ENCODE data around the gene NCAPH2. TPM values are rescaled to one million over a fixed set of nuclear protein-coding genes. Genes with fewer than 3 reads are reported as not detected.

NCAPH2 gene
- total RNA-seq, 6 donors from 2014 or later, result 55.4 to 104 (median 62.2) TPM

DNA sequence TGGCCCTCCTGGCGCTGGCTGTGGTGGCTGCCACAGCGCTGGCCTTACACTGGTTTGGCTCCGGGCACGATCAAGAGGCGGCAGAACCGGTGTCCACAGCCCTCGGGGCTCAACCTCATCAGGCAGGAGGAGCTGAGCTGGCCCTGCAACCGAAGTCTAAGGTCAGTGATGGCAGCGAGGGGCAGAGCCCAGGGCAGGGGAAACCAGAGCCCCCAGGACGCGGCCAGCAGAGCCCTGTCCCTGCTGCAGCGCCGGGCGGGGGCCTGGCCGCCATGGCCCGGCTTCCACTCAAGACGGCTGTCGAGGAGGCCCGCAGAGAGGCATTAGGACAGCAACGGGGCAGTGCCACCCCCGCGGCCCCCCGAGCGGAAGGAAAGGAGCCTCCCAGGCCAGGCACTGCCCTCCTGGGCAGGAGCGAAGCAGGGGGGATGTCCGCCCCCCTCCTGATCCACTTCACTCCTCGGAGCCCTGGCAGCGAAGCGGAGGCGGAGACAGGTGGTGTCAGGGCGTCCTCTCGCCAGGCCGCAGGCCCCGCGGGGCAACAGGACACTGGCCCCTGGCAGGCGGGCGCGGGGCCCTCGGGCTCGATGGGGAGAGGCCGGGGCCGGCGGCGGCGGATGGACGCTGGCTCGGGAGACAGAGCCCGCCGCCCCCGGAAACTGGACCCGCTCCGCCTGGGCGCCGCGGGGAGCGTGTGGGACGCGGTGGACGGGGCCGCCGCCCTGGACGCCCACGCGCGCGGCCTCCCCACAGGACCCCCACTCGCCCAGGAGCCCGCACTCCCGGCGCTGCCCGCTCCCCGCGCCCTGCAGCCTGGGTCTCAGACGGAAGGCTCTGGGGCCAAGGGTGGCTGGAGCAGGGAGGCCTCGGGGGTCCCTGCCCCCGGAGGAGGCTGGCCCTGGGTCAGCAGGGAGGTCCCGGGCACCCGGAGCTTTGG, 38.6 kb downstream of the NCAPH2 start:
- Histone ChIP-seq H3K27me3 (peaks cover 0 to 29% (median 9%) of the 10 kb centered on the region in 4 donors), H3K27ac (no peak overlapping the region), H3K4me1 (peaks cover 25 to 57% (median 40%) of the 10 kb centered on the region in 4 donors), H3K36me3 (no peaks in the 10 kb centered on the region), H3K9me3 (no peaks in the 10 kb centered on the region), H3K4me3 (no peak overlapping the region)
- DNase-seq, result peak in 1 of 2 donors; percentile 85
- TF ChIP-seq, protein P1, sequence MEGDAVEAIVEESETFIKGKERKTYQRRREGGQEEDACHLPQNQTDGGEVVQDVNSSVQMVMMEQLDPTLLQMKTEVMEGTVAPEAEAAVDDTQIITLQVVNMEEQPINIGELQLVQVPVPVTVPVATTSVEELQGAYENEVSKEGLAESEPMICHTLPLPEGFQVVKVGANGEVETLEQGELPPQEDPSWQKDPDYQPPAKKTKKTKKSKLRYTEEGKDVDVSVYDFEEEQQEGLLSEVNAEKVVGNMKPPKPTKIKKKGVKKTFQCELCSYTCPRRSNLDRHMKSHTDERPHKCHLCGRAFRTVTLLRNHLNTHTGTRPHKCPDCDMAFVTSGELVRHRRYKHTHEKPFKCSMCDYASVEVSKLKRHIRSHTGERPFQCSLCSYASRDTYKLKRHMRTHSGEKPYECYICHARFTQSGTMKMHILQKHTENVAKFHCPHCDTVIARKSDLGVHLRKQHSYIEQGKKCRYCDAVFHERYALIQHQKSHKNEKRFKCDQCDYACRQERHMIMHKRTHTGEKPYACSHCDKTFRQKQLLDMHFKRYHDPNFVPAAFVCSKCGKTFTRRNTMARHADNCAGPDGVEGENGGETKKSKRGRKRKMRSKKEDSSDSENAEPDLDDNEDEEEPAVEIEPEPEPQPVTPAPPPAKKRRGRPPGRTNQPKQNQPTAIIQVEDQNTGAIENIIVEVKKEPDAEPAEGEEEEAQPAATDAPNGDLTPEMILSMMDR (IDR thresholded peaks at IDR 0.05), result no peak
- TF ChIP-seq POLR2AphosphoS5 (IDR thresholded peaks at IDR 0.05) (no peak), EP300 (IDR thresholded peaks at IDR 0.05) (no peak), POLR2A (IDR thresholded peaks at IDR 0.05) (no peak)
- ATAC-seq (ENCODE audit: low FRiP score in 2 of 2), result no peak
- WGBS, 2 donors, result 76 to 80% methylated on average over 25 to 73 of the region's 78 CpGs

DNA sequence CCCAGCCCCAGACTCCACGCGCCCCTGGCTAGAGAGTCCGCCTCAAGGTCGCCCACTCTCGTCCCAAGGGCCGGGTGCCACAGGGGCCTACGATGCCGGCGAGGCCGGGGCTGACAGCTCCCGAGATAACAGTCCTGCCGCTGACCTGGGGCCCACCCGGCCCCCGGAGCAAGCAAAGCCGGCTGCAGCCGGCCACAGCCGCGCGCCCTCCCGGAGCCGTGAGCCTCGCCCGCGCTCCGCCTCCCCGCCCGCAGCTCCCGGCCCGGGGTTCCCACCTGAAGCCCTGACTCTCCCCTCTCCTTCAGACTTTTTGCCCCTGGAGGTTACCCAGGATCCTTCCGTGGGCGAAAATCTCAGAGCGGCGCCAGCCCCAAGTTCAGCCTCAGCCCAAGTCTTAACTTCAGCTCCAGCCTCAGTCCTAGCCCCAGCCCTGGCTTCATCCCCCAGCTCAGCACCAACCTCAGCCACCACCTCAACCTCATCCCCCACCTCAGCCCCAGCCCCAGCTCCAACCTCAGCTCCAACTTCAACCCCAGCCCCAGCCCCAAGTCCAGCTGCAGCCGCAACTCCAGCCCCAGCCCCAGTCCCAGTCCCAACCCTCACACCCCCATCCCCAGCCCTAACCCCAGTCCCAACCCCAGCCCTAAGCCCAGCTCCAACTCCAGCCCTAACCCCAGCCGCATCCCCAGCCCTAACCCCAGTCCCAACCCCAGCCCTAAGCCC, 39.4 kb downstream of the NCAPH2 start:
- Histone ChIP-seq H3K9me3 (no peaks in the 10 kb centered on the region), H3K36me3 (no peaks in the 10 kb centered on the region), H3K4me1 (peaks cover 22 to 53% (median 35%) of the 10 kb centered on the region in 4 donors), H3K27ac (no peak overlapping the region), H3K27me3 (peaks cover 0 to 29% (median 9%) of the 10 kb centered on the region in 4 donors), H3K4me3 (no peak overlapping the region)
- 32 to 41% methylated on average over 13 to 28 of the region's 35 CpGs for WGBS, 2 donors
- peak in 1 of 2 donors; percentile 82 for DNase-seq
- ATAC-seq (ENCODE audit: low FRiP score in 2 of 2), result no peak
- TF ChIP-seq POLR2AphosphoS5 (IDR thresholded peaks at IDR 0.05), result no peak

DNA sequence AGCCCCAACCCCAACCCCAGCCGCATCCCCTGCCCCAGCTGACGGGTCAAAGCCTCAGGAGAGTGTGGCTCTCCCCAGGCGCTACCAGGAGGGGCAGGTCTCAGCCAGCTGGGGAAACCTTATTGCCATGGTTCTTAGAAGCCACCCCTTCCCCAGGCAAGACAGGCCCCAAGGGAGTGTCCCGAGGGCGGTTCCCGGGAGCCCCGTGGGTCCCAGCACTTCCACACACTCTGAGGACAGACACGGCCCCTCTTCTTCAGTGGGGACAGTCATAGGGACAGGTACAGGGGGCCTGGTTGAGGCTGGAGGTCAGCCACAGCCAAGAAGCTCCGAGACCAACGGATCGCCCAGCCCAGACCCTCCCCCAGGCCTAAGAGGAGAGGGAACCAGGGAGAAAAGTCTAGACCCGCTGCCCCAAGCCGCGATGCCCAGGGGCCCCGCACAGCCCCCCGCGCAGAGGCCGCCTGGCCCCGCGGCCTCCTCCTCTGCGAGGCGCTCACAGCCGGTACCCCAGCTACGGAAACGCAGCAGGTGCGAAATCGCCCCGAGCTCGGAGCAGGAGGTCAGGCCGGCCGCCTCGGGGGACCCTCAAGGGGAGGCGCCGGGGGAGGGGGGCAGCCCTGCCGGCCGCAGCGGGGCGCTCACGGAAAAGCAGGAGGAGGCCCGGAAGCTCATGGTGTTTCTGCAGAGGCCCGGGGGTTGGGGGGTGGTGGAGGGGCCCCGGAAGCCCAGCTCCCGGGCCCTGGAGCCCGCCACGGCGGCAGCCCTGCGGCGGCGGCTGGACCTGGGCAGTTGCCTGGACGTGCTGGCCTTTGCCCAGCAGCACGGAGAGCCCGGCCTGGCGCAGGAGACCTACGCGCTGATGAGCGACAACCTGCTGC, 40.3 kb downstream of the NCAPH2 start:
- peaks cover 22 to 50% (median 35%) of the 10 kb centered on the region in 4 donors for H3K4me1 ChIP-seq
- TF ChIP-seq, protein P1 (IDR thresholded peaks at IDR 0.05), result peak in 2 of 6 experiments; percentile 6 to 12
- no peak for TF ChIP-seq EP300 (IDR thresholded peaks at IDR 0.05)
- 0% methylated on average over 4 of the region's 56 CpGs; no CpG with 5 or more reads in 1 of the 2 donors for WGBS, 2 donors
- peak overlapping the region; percentile 22 to 59 (median 40) for H3K27ac ChIP-seq
- DNase-seq (peak in 1 of 2 donors; percentile 89), ATAC-seq (ENCODE audit: low FRiP score in 2 of 2) (no peak)
- no peaks in the 10 kb centered on the region for H3K9me3 ChIP-seq
- H3K27me3 ChIP-seq, result peaks cover 0 to 29% (median 9%) of the 10 kb centered on the region in 4 donors
- H3K36me3 ChIP-seq, result no peaks in the 10 kb centered on the region
- peak overlapping the region in 3 of 4 donors; percentile 27 to 45 (median 41) for H3K4me3 ChIP-seq

DNA sequence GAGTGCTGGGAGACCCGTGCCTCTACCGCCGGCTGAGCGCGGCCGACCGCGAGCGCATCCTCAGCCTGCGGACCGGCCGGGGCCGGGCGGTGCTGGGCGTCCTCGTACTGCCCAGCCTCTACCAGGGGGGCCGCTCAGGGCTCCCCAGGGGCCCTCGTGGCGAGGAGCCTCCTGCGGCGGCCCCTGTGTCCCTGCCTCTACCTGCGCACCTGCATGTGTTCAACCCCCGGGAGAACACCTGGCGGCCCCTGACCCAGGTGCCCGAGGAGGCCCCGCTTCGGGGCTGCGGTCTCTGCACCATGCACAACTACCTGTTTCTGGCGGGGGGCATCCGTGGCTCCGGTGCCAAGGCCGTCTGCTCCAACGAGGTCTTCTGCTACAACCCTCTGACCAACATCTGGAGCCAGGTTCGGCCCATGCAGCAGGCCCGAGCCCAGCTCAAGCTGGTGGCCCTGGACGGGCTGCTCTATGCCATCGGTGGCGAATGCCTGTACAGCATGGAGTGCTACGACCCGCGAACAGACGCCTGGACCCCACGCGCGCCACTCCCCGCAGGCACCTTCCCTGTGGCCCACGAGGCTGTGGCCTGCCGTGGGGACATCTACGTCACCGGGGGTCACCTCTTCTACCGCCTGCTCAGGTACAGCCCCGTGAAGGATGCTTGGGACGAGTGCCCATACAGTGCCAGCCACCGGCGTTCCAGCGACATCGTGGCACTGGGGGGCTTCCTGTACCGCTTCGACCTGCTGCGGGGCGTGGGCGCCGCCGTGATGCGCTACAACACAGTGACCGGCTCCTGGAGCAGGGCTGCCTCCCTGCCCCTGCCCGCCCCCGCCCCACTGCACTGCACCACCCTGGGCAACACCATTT, 41.1 kb downstream of the NCAPH2 start:
- Histone ChIP-seq H3K27me3 (peaks cover 0 to 29% (median 9%) of the 10 kb centered on the region in 4 donors), H3K36me3 (no peaks in the 10 kb centered on the region), H3K27ac (peak overlapping the region; percentile 22 to 59 (median 40)), H3K4me3 (peak overlapping the region in 3 of 4 donors; percentile 27 to 45 (median 41)), H3K4me1 (peaks cover 15 to 41% (median 29%) of the 10 kb centered on the region in 4 donors), H3K9me3 (no peaks in the 10 kb centered on the region)
- ATAC-seq (ENCODE audit: low FRiP score in 2 of 2), result no peak
- no peak for TF ChIP-seq POLR2A (IDR thresholded peaks at IDR 0.05)
- no peak for TF ChIP-seq EP300 (IDR thresholded peaks at IDR 0.05)
- no peak for TF ChIP-seq POLR2AphosphoS5 (IDR thresholded peaks at IDR 0.05)
- TF ChIP-seq, protein P1 (IDR thresholded peaks at IDR 0.05), result no peak
- WGBS, 2 donors, result 70 to 78% methylated on average over 2 to 45 of the region's 68 CpGs
- peak in 1 of 2 donors; percentile 81 for DNase-seq
